GM20000 (cell line): ENCODE measurements around the gene ESRRA.

ENCODE experiments used
- DNase-seq: peaks from one replicate; pipeline ENCODE4 v3.0.0; 2012; ENCODE audit warnings: low spot score
- CTCF ChIP-seq: IDR thresholded peaks from 2 replicates; pipeline ENCODE4 v1.5.1; 2012; ENCODE audit warnings: mild to moderate bottlenecking, control low read depth; ENCODE audit errors: extremely low read depth, missing control alignments

Gene ESRRA

GRCh38 chr11:64353715-64354506, 48.6 kb downstream of the ESRRA start:
- TF ChIP-seq CTCF, result no peak
- DNase-seq, result no peak

- DNase-seq, result peak; percentile 87
- peak; percentile 73 for TF ChIP-seq CTCF
Observed at GRCh38 chr11:64355078-64355940, 50.0 kb downstream of the ESRRA start.

- DNase-seq, result peak; percentile 55
- TF ChIP-seq CTCF, result peak; percentile 43
Observed at GRCh38 chr11:64356498-64357411, 51.4 kb downstream of the ESRRA start.

GRCh38 chr11:64357446-64357845, 52.1 kb downstream of the ESRRA start:
- no peak for TF ChIP-seq CTCF

GRCh38 chr11:64357904-64358535, 52.7 kb downstream of the ESRRA start:
- TF ChIP-seq CTCF, result no peak
- peak; percentile 44 for DNase-seq

More at GRCh38 chr11:64357446-64357845, 52.1 kb downstream of the ESRRA start:
- DNase-seq, result peak; percentile 19

GRCh38 chr11:64358536-64358906, 53.2 kb downstream of the ESRRA start:
- no peak for DNase-seq
- TF ChIP-seq CTCF, result no peak
